Tibial artery (tissue), 4 donors: Measurements from ENCODE around the gene NOP10.

Source experiments
- DNase-seq, 2 donors: peaks; one replicate each; pipeline ENCODE4 v3.0.0-alpha.2; 2019
- H3K27ac ChIP-seq, 2 donors: fragments of 200-600 bp; sonication (generic) in 1 of 2; 1 replicate in 1 of 2; 2 replicates in 1 of 2; pipeline ENCODE4 v1.5.1; 2018 to 2019; ENCODE audit warnings: mild to moderate bottlenecking in 1 of 2
- H3K27me3 ChIP-seq, 2 donors: fragments of 200-600 bp; sonication (generic) in 1 of 2; one replicate each; pipeline versions ENCODE4 v1.5.1 to v1.6.0; 2016 to 2019
- H3K36me3 ChIP-seq, 3 donors: fragments of 200-600 bp; sonication (generic) in 2 of 3; one replicate each; pipeline ENCODE4 v1.5.1; 2016 to 2019; ENCODE audit warnings: mild to moderate bottlenecking in 2 of 3
- H3K4me1 ChIP-seq, 4 donors: fragments of 200-600 bp; sonication (generic) in 2 of 4; 1 replicate in 3 of 4; 2 replicates in 1 of 4; pipeline ENCODE4 v1.5.1; 2016 to 2019
- H3K4me3 ChIP-seq, 2 donors: fragments of 200-600 bp; sonication (generic) in 1 of 2; 1 replicate in 1 of 2; 2 replicates in 1 of 2; pipeline ENCODE4 v1.5.1; 2018 to 2019; ENCODE audit warnings: mild to moderate bottlenecking in 2 of 2
- H3K9me3 ChIP-seq, 3 donors: fragments of 200-600 bp; sonication (generic) in 1 of 3; one replicate each; pipeline ENCODE4 v1.5.1; 2016 to 2019
- CTCF ChIP-seq, 2 experiments: fragments of 200-600 bp in 1 of 2; fragments of 450-650 bp in 1 of 2; IDR thresholded peaks; one replicate each; pipeline ENCODE4 v1.5.1; 2017 to 2019; ENCODE audit warnings: antibody characterized with exemption in 2 of 2, mild to moderate bottlenecking in 1 of 2, moderate library complexity in 1 of 2
- intact Hi-C: fragments of 100-400 bp; cut with DNase I; formaldehyde crosslinking; loops from one replicate; pipeline ENCODE4 v1.15.0; 2023; ENCODE audit warnings: low total_unique reads

Gene NOP10

GRCh38 chr15:34332553-34333120, 10.3 kb downstream of the NOP10 start:
- H3K36me3 ChIP-seq, result no peaks in the 10 kb centered on the region
- no peaks in the 10 kb centered on the region for H3K27me3 ChIP-seq
- H3K9me3 ChIP-seq, result no peaks in the 10 kb centered on the region
- DNase-seq, result no peak
- no peak overlapping the region for H3K4me3 ChIP-seq
- no peak overlapping the region for H3K27ac ChIP-seq
- H3K4me1 ChIP-seq, result peaks cover 0 to 37% (median 7%) of the 10 kb centered on the region in 4 donors
- TF ChIP-seq CTCF (IDR thresholded peaks at IDR 0.05), result no peak
- intact Hi-C loops, result no loop called here

- H3K27ac ChIP-seq, result no peak overlapping the region
- no peak for DNase-seq
- no peaks in the 10 kb centered on the region for H3K27me3 ChIP-seq
- TF ChIP-seq CTCF (IDR thresholded peaks at IDR 0.05), result no peak
- H3K9me3 ChIP-seq, result no peaks in the 10 kb centered on the region
- no peaks in the 10 kb centered on the region for H3K36me3 ChIP-seq
- intact Hi-C loops, result no loop called here
- peaks cover 0 to 34% (median 4%) of the 10 kb centered on the region in 4 donors for H3K4me1 ChIP-seq
- H3K4me3 ChIP-seq, result no peak overlapping the region
Measured at GRCh38 chr15:34331809-34332208, 11.1 kb downstream of the NOP10 start.

- no peaks in the 10 kb centered on the region for H3K9me3 ChIP-seq
- no peak for DNase-seq
- no peak overlapping the region for H3K27ac ChIP-seq
- no peak overlapping the region for H3K4me3 ChIP-seq
- TF ChIP-seq CTCF (IDR thresholded peaks at IDR 0.05), result no peak
- intact Hi-C loops, result no loop called here
- no peaks in the 10 kb centered on the region for H3K27me3 ChIP-seq
- no peaks in the 10 kb centered on the region for H3K36me3 ChIP-seq
- H3K4me1 ChIP-seq, result peaks cover 0 to 19% (median 0%) of the 10 kb centered on the region in 4 donors
Measured at GRCh38 chr15:34330279-34330678, 12.7 kb downstream of the NOP10 start.

- H3K4me1 ChIP-seq, result peaks cover 0 to 8% (median 0%) of the 10 kb centered on the region in 4 donors
- TF ChIP-seq CTCF (IDR thresholded peaks at IDR 0.05), result no peak
- H3K4me3 ChIP-seq, result no peak overlapping the region
- no peaks in the 10 kb centered on the region for H3K27me3 ChIP-seq
- H3K36me3 ChIP-seq, result no peaks in the 10 kb centered on the region
- H3K27ac ChIP-seq, result no peak overlapping the region
- intact Hi-C loops, result no loop called here
- no peak for DNase-seq
- no peaks in the 10 kb centered on the region for H3K9me3 ChIP-seq
Measured at GRCh38 chr15:34329006-34329405, 13.9 kb downstream of the NOP10 start.

GRCh38 chr15:34327906-34328305, 15.0 kb downstream of the NOP10 start:
- H3K27me3 ChIP-seq, result no peaks in the 10 kb centered on the region
- H3K36me3 ChIP-seq, result no peaks in the 10 kb centered on the region
- no peak for TF ChIP-seq CTCF (IDR thresholded peaks at IDR 0.05)
- no peak for DNase-seq
- no peaks in the 10 kb centered on the region for H3K4me1 ChIP-seq
- no peaks in the 10 kb centered on the region for H3K9me3 ChIP-seq
- no peak overlapping the region for H3K4me3 ChIP-seq
- intact Hi-C loops, result no loop called here
- H3K27ac ChIP-seq, result no peak overlapping the region

- Histone ChIP-seq H3K36me3 (no peaks in the 10 kb centered on the region), H3K9me3 (no peaks in the 10 kb centered on the region), H3K27ac (no peak overlapping the region), H3K4me3 (no peak overlapping the region), H3K4me1 (no peaks in the 10 kb centered on the region), H3K27me3 (no peaks in the 10 kb centered on the region)
- no peak for DNase-seq
- TF ChIP-seq CTCF (IDR thresholded peaks at IDR 0.05), result no peak
- intact Hi-C loops, result no loop called here
Measured at GRCh38 chr15:34325368-34325767, 17.6 kb downstream of the NOP10 start.
